GM18502 (cell line): Measurements from ENCODE around the gene ZNRF3.
"Not testable (repeated sequence)": the region's sequence is repeated elsewhere in the genome, so short reads cannot be mapped to it uniquely, and the experiment has no call there.

ENCODE experiments used
- ATAC-seq: cut with Tn5 transposase; IDR thresholded peaks from one replicate; pipeline ENCODE4 v1.9.1; 2021; ENCODE audit warnings: mild to moderate bottlenecking; ENCODE audit not compliant: unreplicated experiment, poor library complexity

ZNRF3 gene

GRCh38 chr22:28905256-28905832 is 22.0 kb downstream of the ZNRF3 start:
- ATAC-seq, result no peak

DNA sequence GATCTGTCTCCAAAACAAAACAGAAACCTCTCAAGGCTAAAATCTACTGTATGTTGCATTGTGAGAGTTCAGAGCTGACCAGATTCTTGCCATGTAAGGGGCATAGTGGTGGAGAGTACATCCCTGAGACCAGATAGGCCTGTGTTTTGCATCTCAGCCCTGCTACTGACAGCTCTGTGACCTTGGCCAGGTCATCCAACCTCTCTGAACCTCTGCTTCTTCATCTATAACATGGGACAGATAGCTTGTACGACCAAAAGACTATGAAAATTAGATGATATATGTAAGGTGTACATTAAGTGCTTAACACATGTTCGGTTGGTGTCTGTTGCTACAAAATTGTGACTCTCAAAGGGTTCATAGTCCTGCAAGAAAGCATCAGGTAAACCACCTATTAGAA is 22.9 kb downstream of the ZNRF3 start:
- ATAC-seq, result no peak

GRCh38 chr22:28907311-28908008 is 24.1 kb downstream of the ZNRF3 start:
- ATAC-seq, result peak; percentile 70

GRCh38 chr22:28908810-28909209 is 25.4 kb downstream of the ZNRF3 start:
- ATAC-seq, result not testable (repeated sequence)

- ATAC-seq, result no peak
Observed at GRCh38 chr22:28909375-28909774, 26.0 kb downstream of the ZNRF3 start.

DNA sequence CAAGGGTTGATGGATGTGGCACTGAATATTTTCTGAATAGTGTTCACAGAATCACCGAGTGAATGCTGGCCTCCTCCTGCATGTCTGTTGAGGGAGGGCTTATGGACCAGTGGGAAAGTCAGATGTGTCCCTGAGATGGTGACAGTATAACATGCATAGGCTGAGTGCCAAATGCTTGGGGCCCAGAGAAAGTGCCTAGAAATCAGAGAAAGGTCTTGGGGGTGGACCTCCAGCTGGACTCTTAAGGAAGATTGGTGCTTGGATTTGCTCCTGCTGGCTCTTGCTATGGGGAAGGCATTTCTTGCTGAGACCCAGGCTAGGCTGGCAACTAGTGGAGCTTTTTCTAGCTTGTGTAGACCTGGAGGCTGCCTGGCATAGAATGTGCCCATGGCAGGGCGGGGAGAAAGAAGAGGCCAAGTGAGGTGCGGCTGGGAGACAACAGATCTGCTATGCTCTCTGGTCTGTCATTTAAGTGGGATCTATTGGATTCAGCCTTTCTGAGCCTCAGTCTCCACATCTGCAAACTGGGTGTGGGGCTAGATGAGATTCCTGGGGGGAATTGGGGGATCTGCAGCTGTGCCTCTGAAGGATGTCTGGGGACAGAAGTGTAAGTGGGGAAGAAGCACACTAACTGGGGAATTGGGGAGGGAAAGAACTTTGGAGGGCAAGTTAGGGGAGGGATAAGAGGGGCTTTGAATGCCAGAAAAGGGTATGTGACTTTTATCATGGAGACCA is 27.4 kb downstream of the ZNRF3 start:
- no peak for ATAC-seq

- ATAC-seq, result no peak
Observed at GRCh38 chr22:28911304-28911690, 27.9 kb downstream of the ZNRF3 start.

DNA sequence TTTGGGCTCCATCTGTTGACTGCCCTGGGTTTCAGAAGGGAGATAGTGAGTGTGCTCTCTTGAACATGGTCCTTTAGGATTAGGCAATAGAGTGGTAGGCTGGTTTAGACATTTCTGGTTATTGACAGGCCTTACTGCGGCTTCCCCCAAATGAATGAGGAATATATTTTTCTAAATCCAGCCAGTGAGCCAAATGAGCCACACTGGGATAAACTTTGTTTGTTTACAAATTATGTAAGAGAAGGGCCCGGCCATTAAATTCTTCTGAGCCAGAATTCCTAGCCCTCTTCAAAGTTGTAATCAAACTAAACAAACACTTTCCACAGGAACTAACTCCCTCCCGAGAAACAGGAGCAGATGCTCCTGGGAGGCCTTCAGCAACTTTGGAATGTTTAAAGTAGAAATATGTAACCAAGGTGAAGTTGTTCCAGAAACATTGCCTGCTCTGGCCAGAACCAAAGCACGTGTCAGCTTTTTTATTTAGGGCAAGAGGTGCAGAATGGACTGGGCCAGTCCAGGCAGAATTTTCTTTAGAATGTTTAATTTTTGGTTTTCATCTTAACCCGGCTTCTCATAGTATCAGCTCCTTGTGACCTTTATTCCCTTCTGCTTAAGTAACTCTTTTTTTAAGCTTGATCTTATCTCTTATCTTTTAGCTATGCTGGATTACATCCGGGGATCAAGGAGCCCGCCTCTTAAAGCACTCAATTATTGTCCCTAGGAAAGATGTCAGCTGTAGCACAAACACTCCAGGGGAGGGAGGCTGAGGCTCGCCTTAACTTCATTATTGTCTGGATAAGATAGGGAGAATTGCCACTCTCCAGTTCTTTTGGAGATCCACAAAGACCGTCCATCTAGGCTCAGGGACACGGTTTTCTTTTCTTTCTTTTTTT is 28.7 kb downstream of the ZNRF3 start:
- ATAC-seq, result no peak

DNA sequence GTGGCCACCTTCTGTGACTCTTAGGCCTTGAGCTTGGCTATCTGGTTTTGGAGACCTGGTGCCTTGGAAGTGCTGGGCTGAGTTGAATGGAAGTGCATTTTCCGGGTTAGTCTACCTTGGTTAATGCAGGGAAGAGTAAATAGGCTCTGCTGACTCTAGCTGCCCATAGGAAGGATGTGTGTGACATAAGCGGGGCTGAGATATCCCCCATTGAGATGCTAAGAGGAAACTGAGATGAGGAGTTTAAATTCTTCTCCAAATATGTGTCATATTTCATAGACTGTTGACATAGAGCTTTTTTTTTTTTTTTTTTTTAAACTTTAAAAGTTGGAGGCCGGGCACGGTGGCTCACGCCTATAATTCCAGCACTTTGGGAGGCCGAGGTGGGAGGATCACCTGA is 30.8 kb downstream of the ZNRF3 start:
- ATAC-seq, result no peak

- no peak for ATAC-seq
Observed at GRCh38 chr22:28915969-28916368, 32.6 kb downstream of the ZNRF3 start.

- ATAC-seq, result no peak
Observed at GRCh38 chr22:28917747-28918549, 34.6 kb downstream of the ZNRF3 start.

DNA sequence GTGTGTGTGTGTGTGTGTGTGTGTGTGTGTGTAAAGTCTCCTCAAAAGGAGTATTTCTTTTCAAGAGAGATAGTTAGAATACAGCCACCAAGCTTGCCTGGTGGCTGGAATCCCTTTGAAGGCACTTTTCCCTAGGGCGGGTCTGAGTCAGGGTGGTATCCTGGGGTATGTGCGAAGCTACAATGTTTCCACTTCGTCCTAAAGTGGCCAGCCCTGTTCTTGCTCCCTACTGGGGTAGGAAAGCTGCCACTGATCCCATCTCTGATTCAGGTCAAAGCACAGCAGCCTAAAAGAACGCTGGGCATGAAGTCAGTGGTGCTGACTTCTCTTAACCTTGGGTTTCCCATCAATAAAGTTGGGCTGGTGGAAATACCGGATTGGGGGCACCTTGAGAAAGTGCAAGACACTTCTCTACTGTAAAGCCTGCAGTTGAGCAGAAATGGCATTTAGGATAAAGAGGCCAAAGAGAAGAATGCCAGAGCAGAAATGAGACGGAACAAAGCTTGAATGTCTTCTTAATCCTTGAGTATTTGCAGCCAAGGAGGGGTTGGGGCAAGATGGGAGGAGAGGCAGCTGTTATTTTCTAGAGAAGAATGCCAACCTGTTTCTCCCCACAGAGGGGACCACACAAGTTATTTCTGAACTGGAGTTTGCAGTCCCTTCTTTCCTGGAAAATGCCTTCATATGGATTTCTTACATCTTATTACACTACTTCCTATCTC is 35.3 kb downstream of the ZNRF3 start:
- ATAC-seq, result no peak

DNA sequence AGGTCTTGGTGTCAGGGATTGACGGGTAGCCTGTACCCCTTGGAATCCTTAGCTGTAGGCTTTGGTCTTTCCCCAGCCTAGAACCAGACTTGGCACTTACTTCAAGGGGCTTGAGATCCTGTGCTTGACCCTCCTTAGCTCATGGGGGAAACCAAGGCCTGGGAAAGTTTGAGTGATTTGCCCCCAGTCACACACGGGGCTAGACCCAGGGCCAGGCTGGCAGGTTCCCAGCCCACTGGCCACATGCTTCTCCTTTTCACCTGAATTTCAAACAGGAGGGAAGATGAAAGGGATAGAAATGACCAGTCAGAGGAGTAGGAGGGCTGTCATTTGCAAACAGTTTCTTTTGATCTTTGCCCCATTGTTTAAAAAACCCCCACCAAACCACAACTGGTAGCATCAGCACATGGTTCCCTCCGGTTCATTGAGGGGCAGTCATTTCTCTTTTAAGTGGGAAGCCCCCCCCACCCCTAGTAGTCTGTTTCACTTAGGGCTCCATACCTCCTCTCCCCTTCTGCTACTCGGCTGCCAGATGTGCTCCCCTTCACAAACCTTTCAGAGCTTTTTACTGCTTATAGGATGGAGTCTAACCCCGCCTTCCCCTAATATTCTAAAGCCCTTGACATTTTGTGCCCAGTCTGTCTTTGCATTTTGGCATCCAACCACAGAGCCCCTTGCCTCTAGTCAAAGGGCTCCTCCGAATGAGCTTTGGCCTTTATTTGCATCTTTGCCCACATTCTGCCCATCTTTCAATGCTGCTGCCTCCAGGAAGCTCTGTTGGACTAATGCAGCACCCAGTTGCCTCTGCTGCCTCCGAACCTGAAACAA is 37.6 kb downstream of the ZNRF3 start:
- ATAC-seq, result no peak

GRCh38 chr22:28921585-28921879 is 38.2 kb downstream of the ZNRF3 start:
- no peak for ATAC-seq

DNA sequence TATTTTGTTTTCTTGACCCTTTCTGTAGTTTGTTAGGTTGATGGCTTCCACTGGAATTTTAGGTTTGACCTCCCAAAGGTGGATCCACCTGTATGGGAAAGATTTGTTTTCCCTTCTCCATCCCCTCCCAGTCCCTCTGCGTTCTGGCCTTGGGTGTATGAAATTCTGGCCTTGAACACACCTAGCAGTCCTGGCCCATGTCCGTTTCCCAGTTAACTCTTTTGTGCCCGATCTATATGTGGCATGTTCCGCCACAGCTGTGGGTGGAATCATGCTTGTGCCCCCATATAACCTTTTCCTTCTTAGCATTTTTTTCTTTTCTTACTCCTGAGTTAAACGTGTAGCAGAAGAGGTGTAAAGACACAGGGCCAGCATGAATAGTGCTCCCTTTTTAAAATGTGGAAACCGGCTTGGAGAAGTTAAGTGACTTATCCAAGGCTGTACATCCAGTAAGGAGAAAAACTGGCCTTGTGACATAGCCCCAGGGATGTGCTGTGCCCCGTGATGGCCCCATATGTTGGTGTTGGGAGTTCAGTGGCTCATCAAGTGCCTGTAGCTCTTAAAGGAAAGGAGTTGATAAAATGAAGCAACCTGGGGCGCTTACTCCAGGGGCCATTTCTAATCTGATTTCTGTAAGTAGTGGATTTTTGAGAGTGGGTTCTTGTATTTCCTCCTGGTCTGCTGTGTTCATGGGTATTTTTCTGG is 39.3 kb downstream of the ZNRF3 start:
- ATAC-seq, result no peak

DNA sequence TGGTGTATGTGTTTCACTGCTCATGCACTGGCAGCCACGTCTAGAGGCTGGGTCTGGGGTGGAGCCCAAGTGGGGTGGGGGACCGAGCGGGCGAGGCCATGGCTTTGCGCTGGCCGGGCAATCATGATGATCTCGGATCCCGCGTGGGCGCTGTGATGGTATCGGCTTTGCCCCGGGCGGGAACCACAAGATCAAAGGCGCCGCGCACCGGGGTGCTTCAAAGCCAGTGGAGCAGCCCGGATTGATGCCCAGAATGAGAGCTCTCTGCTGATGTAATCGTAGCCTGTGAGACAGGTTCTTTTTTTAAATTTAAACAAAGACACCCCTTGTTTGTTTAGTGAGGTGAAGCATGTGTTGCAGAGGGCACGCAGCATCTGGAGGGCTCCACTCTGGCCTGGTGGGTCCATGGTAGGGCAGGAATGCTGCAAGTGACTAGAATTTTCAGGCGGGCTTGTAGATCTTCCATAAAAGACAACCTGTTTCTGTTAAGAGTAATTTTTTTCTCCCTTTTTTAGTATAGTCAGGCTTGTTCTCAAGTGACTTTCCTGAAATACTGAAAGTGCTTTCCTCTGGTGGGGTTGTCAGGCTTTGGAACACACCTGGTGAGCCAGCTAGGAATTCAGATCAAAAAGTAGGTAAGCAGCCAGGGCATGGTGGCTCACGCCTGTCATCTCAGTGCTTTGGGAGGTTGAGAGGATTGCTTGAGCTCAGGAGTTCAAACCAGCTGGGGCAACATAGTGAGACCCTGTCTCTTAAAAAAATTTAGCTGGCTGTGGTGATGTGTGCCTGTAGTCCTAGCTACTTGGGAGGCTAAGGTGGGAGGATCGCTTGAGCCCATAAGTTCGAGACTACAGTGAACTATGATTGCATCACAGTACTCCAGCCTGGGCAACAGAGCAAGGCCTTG is 40.7 kb downstream of the ZNRF3 start:
- no peak for ATAC-seq

- no peak for ATAC-seq
Observed at GRCh38 chr22:28925916-28926315, 42.5 kb downstream of the ZNRF3 start.
